ENCODE results near the gene THSD4.

Gene THSD4

DNA sequence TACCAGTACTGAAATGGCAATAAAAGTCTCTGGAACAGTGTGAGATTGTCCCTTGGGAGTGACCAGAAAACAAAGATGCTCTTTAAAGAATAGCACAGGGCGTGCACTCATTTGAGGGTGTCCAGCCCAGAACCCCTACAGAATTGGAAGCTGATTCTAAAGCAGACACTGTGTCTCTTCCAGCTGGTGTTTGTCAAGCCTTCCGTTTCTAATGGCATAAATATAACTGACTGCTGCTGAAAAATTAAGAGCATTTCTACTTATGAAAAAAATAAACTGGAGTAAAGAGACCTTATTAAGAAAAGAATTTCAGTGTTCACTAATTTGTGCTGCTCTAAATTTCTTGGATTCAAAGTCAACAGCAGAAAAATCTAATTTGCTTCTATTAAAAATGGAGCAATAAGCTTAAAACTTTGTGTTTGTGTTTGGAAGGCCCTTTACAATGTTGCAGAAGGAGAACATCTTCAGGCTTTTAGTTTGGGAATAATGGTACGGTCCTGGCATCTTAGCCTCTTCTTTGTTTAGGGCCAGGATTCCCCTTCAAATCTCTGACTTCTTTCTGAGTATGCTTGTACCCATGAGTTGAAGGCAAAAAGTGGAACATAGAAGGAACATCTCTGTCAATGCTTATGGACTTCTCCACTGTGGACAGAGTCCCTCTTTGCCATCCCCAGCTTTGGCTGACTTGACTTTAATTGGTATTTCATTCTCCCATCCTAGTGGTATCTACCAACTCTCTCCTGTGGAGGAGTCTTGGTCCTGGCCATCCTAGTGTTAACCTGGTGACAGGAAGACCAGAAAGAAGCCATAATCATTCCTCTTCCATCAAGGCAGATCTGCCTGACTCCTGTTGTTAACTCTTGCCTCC is 65.9 kb downstream of the THSD4 start:
- POLR2A ChIA-PET: no interaction called here
- CTCF ChIA-PET: no interaction called here
- no peak for DNase-seq (ENCODE audit: extremely low spot score)
- TF ChIP-seq, protein P1, sequence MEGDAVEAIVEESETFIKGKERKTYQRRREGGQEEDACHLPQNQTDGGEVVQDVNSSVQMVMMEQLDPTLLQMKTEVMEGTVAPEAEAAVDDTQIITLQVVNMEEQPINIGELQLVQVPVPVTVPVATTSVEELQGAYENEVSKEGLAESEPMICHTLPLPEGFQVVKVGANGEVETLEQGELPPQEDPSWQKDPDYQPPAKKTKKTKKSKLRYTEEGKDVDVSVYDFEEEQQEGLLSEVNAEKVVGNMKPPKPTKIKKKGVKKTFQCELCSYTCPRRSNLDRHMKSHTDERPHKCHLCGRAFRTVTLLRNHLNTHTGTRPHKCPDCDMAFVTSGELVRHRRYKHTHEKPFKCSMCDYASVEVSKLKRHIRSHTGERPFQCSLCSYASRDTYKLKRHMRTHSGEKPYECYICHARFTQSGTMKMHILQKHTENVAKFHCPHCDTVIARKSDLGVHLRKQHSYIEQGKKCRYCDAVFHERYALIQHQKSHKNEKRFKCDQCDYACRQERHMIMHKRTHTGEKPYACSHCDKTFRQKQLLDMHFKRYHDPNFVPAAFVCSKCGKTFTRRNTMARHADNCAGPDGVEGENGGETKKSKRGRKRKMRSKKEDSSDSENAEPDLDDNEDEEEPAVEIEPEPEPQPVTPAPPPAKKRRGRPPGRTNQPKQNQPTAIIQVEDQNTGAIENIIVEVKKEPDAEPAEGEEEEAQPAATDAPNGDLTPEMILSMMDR (IDR thresholded peaks at IDR 0.05; ENCODE audit: control extremely low read depth, extremely low read depth, low read depth, missing control alignments): no peak

DNA sequence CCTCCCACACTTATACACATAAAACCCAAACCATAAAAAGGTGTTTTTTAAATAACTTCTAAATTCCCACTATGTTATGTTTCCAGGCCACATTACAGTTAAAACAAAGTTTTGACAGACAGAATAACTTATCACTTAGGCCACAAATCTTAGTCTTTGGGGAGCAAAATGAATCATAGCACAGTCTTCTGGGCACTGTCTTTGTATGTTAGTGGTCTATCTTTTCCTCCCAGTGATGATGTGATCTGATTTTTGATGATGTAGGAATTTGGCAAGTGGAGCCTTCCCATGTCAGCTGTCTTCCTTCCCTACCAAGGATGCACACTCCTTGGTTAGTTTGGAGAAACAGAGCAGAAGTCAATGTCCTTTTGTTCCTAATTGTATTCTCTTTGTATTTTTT is 67.3 kb downstream of the THSD4 start:
- TF ChIP-seq, protein P1 (IDR thresholded peaks at IDR 0.05; ENCODE audit: control extremely low read depth, extremely low read depth, low read depth, missing control alignments): no peak
- POLR2A ChIA-PET: no interaction called here
- CTCF ChIA-PET: interaction anchor here (1.0 kb wide), 1 partner anchor 36 kb away, joined by 3 read pairs; no protein-coding TSS in a partner anchor
- no peak for DNase-seq (ENCODE audit: extremely low spot score)

DNA sequence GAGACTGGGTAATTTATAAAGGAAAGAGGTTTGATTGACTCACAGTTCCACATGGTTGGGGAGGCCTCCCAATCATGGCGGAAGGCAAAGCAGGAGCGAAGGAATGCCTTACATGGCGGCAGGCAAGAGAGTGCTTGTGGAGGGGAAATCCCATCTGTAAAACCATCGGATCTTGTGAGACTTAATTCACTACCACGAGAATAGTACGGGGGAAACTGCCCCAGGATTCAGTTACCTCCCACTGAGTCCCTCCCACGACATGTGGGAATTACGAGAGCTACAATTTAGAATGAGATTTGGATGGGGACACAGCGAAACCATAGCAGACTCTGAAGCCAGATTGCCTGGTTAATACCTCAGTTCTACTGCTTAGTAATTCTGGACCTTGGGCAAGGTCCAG is 67.8 kb downstream of the THSD4 start:
- POLR2A ChIA-PET: no interaction called here

DNA sequence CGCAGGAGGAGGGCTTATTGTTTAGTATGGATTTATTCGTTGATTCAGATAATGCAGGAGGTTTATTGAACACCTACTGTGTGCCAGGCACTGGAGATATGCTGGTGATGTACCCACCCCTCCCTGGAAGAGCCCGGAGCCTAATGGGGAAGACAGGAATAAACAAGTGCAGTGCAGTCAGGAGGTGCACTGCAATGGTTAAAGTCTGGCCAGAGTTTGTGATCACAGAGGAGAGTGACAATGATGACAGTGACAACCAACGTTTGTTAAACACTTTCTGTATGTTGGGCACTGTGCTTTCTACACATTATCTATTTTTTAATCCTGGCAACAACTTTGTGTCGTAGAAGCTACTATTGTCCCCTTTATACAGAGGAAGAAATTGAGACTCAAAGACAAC is 70.4 kb downstream of the THSD4 start:
- ChIA-PET CTCF (no interaction called here), POLR2A (no interaction called here)
- TF ChIP-seq, protein P1 (IDR thresholded peaks at IDR 0.05; ENCODE audit: control extremely low read depth, extremely low read depth, low read depth, missing control alignments): no peak
- DNase-seq (ENCODE audit: extremely low spot score): no peak

More for the DNA sequence above, 67.8 kb downstream of the THSD4 start:
- DNase-seq (ENCODE audit: extremely low spot score): no peak
- TF ChIP-seq, protein P1 (IDR thresholded peaks at IDR 0.05; ENCODE audit: control extremely low read depth, extremely low read depth, low read depth, missing control alignments): no peak
- CTCF ChIA-PET: interaction anchor here (1.0 kb wide), 1 partner anchor 35 kb away, joined by 3 read pairs; no protein-coding TSS in a partner anchor

DNA sequence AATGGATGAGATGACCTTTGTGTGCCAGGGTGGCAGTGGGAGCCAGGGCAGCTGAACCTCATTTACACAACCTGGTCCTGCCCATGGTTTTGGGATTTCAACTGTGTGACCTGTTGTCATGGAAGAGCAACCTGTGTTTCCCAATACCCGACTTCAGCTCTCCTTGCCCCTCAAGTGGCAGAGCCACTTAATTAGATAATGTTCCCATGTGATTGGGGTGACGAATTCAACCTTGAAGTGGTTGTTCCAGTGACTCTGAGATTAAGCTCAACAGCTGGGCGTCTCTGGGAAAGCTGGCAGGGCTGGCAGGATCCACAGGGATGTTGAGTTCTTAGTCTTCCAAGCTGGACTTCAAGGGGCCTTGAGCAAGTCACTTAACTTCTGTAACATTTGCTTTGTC is 71.0 kb downstream of the THSD4 start:
- DNase-seq (ENCODE audit: extremely low spot score): no peak
- CTCF ChIA-PET: no interaction called here
- TF ChIP-seq, protein P1 (IDR thresholded peaks at IDR 0.05; ENCODE audit: control extremely low read depth, extremely low read depth, low read depth, missing control alignments): no peak
- POLR2A ChIA-PET: no interaction called here

DNA sequence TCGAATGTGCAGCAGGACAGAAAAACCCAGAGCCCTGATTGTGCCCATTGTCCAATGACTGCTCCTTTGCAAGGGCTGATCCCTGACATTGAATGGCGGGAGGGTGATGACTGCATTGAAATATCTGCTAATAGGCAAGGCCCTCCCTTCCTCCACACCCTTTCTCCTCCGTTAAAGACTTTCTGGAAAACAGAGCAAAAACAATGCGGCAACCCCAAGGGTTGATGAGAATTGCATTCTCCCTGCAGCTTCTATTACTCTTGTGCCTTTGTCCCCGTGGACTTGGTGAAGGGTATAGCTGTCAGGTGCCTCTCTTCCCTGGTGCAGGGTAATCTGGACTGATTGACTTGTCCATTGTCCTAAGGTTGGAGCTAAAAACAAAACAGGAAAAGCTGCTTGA is 71.8 kb downstream of the THSD4 start:
- ChIA-PET POLR2A (no interaction called here), CTCF (interaction anchor here (0.9 kb wide), 1 partner anchor 120 kb away, joined by 3 read pairs; no protein-coding TSS in a partner anchor)
- TF ChIP-seq, protein P1 (IDR thresholded peaks at IDR 0.05; ENCODE audit: control extremely low read depth, extremely low read depth, low read depth, missing control alignments): no peak
- no peak for DNase-seq (ENCODE audit: extremely low spot score)

Measured in GM10248 (cell line).